ENCODE results near the gene DSP.

DNA sequence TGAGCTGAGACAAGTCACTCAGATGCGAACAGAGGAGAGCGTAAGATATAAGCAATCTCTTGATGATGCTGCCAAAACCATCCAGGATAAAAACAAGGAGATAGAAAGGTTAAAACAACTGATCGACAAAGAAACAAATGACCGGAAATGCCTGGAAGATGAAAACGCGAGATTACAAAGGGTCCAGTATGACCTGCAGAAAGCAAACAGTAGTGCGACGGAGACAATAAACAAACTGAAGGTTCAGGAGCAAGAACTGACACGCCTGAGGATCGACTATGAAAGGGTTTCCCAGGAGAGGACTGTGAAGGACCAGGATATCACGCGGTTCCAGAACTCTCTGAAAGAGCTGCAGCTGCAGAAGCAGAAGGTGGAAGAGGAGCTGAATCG is 39.1 kb downstream of the DSP start:
- TF ChIP-seq, protein P1, sequence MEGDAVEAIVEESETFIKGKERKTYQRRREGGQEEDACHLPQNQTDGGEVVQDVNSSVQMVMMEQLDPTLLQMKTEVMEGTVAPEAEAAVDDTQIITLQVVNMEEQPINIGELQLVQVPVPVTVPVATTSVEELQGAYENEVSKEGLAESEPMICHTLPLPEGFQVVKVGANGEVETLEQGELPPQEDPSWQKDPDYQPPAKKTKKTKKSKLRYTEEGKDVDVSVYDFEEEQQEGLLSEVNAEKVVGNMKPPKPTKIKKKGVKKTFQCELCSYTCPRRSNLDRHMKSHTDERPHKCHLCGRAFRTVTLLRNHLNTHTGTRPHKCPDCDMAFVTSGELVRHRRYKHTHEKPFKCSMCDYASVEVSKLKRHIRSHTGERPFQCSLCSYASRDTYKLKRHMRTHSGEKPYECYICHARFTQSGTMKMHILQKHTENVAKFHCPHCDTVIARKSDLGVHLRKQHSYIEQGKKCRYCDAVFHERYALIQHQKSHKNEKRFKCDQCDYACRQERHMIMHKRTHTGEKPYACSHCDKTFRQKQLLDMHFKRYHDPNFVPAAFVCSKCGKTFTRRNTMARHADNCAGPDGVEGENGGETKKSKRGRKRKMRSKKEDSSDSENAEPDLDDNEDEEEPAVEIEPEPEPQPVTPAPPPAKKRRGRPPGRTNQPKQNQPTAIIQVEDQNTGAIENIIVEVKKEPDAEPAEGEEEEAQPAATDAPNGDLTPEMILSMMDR (IDR thresholded peaks at IDR 0.05; ENCODE audit: low read length) = no peak
- no peak for TF ChIP-seq EZH2 (IDR thresholded peaks at IDR 0.05; ENCODE audit: borderline replicate concordance, low read length)
